ENCODE results near the gene DMTF1. TPM values are rescaled to one million over a fixed set of nuclear protein-coding genes. Genes with fewer than 3 reads are reported as not detected.
A peak's percentile ranks its signal among the peaks of the same experiment; 100 is the strongest.

The DMTF1 gene
- total RNA-seq, 4 donors from 2014 or later: 125 to 174 (median 146) TPM

- intact Hi-C loops (cut with DNase I): loop anchor here (5.0 kb wide), 1 partner anchor 81 kb away; no protein-coding TSS in a partner anchor
- no peak for TF ChIP-seq POLR2A (IDR thresholded peaks at IDR 0.05)
- TF ChIP-seq, protein P1, sequence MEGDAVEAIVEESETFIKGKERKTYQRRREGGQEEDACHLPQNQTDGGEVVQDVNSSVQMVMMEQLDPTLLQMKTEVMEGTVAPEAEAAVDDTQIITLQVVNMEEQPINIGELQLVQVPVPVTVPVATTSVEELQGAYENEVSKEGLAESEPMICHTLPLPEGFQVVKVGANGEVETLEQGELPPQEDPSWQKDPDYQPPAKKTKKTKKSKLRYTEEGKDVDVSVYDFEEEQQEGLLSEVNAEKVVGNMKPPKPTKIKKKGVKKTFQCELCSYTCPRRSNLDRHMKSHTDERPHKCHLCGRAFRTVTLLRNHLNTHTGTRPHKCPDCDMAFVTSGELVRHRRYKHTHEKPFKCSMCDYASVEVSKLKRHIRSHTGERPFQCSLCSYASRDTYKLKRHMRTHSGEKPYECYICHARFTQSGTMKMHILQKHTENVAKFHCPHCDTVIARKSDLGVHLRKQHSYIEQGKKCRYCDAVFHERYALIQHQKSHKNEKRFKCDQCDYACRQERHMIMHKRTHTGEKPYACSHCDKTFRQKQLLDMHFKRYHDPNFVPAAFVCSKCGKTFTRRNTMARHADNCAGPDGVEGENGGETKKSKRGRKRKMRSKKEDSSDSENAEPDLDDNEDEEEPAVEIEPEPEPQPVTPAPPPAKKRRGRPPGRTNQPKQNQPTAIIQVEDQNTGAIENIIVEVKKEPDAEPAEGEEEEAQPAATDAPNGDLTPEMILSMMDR (IDR thresholded peaks at IDR 0.05): no peak
- Histone ChIP-seq H3K4me3 (replicated peaks in 1 of 3) (peak overlapping the region in 1 of 3 donors; percentile 52), H3K4me1 (peaks cover 31 to 36% of the 10 kb centered on the region in 2 donors), H3K27ac (peak overlapping the region; percentile 96 to 99 (median 99)), H3K36me3 (no peaks in the 10 kb centered on the region), H3K9me3 (no peaks in the 10 kb centered on the region), H3K27me3 (no peaks in the 10 kb centered on the region)
- no peak for DNase-seq
- 47 to 52% methylated on average over 9 of the region's 9 CpGs for WGBS, 2 donors
Observed at GRCh38 chr7:87151002-87151728, 1.1 kb upstream of the DMTF1 start.

DNA sequence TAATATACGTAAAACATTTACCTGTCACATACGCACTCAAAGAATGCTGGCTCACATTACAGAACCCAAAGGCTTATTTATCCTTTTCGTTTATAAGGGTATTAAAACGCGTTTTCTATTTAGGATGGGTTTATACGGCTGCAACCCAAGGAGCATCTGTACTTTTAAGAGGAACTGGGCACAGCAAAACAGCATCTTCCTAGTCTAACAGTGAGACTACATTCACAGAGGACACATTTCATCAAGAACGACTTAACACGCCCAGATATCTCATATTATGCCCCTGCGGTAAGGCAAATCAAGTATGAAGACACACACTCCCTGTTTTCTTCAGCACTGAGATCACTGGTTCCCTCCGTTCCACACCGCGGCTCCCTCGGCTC lies 533 bp upstream of the DMTF1 start:
- Histone ChIP-seq H3K9me3 (no peaks in the 10 kb centered on the region), H3K4me3 (replicated peaks in 1 of 3) (peak overlapping the region; percentile 31 to 52 (median 33)), H3K36me3 (no peaks in the 10 kb centered on the region), H3K27ac (peak overlapping the region; percentile 96 to 99 (median 99)), H3K27me3 (no peaks in the 10 kb centered on the region), H3K4me1 (peaks cover 36 to 42% of the 10 kb centered on the region in 2 donors)
- DNase-seq: no peak
- no peak for TF ChIP-seq POLR2A (IDR thresholded peaks at IDR 0.05)
- TF ChIP-seq, protein P1 (IDR thresholded peaks at IDR 0.05): no peak
- 7 to 10% methylated on average over 13 of the region's 13 CpGs for WGBS, 2 donors
- intact Hi-C loops (cut with DNase I): loop anchor here (5.0 kb wide), 1 partner anchor 81 kb away; no protein-coding TSS in a partner anchor

GRCh38 chr7:87152897-87153641 lies 816 bp downstream of the DMTF1 start:
- no peak for TF ChIP-seq POLR2A (IDR thresholded peaks at IDR 0.05)
- TF ChIP-seq, protein P1 (IDR thresholded peaks at IDR 0.05): no peak
- Histone ChIP-seq H3K4me1 (peaks cover 49 to 50% of the 10 kb centered on the region in 2 donors), H3K27me3 (no peaks in the 10 kb centered on the region), H3K36me3 (no peaks in the 10 kb centered on the region), H3K27ac (peak overlapping the region; percentile 96 to 99 (median 99)), H3K4me3 (replicated peaks in 1 of 3) (peak overlapping the region; percentile 35 to 90 (median 52)), H3K9me3 (no peaks in the 10 kb centered on the region)
- intact Hi-C loops (cut with DNase I): loop anchor here (5.0 kb wide), 1 partner anchor 79 kb away; no protein-coding TSS in a partner anchor
- DNase-seq: peak; percentile 28 to 32
- WGBS, 2 donors: 0 to 1% methylated on average over 25 of the region's 25 CpGs

- 32 to 37% methylated on average over 2 of the region's 2 CpGs for WGBS, 2 donors
- DNase-seq: no peak
- intact Hi-C loops (cut with DNase I): loop anchor here (5.0 kb wide), 1 partner anchor 78 kb away; no protein-coding TSS in a partner anchor
- peaks cover 43 to 49% of the 10 kb centered on the region in 2 donors for H3K4me1 ChIP-seq
- no peaks in the 10 kb centered on the region for H3K36me3 ChIP-seq
- no peaks in the 10 kb centered on the region for H3K9me3 ChIP-seq
- H3K4me3 ChIP-seq (replicated peaks in 1 of 3): peak overlapping the region in 2 of 3 donors; percentile 52 to 90
- H3K27ac ChIP-seq: peak overlapping the region in 1 of 3 donors; percentile 9
- TF ChIP-seq, protein P1 (IDR thresholded peaks at IDR 0.05): no peak
- TF ChIP-seq POLR2A (IDR thresholded peaks at IDR 0.05): no peak
- H3K27me3 ChIP-seq: no peaks in the 10 kb centered on the region
Observed at GRCh38 chr7:87154166-87154565, 1.9 kb downstream of the DMTF1 start.
